HepG2 (cell line): ENCODE data around the gene RAB34. TPM values are rescaled to one million over a fixed set of nuclear protein-coding genes. Genes with fewer than 3 reads are reported as not detected.
A peak's percentile ranks its signal among the peaks of the same experiment; 100 is the strongest.

Experiments
- ATAC-seq: fragments of 200-7000 bp; cut with Tn5 transposase; 3 replicates; pipeline ENCODE4 v1.9.1; 2020; ENCODE audit warnings: mild to moderate bottlenecking, moderate library complexity
- BruUV-seq: library from RNA; stranded (reverse); fragments of 400-500 nt; replicated peaks from 2 replicates; lab custom pipeline; 2021; lab: Mats Ljungman, UMichigan
- CTCF ChIA-PET: fragments of 300-600 bp; formaldehyde crosslinking; extraction: SDS; loops from one replicate; lab custom pipeline; 2021; ENCODE audit warnings: low total read pairs, inconsistent platforms, low intra/inter-chr PET ratio; lab: Yijun Ruan, JAX
- POLR2A ChIA-PET: fragments of 350-600 bp; sonication (Branson Sonifier 250); formaldehyde crosslinking; loops from one replicate; lab custom pipeline; 2020; ENCODE audit warnings: antibody characterized with exemption, inconsistent platforms; lab: Yijun Ruan, JAX
- DNase-seq: peaks from one replicate; pipeline ENCODE4 v3.0.0-alpha.2; 2015; ENCODE audit warnings: low spot score
- FAIRE-seq: peaks from 3 replicates; lab custom pipeline; 2011; peaks lifted over from hg19 to GRCh38; lab: Jason Lieb, UNC
- H2AFZ ChIP-seq: one replicate; pipeline ENCODE4 v1.6.1; 2011; ENCODE audit warnings: low read length, inconsistent platforms
- H3K27ac ChIP-seq: fragments of 300-600 bp; 3 replicates; pipeline ENCODE4 v1.8.0; 2011; ENCODE audit warnings: mixed run types, mild to moderate bottlenecking, mixed read lengths, low read length, inconsistent platforms; ENCODE audit not compliant: insufficient read depth; ENCODE audit errors: extremely low read length
- H3K27me3 ChIP-seq, 2 experiments: fragments of 200-600 bp in 1 of 2; 2 replicates in 1 of 2; 3 replicates in 1 of 2; pipeline versions ENCODE4 v1.6.0 to v1.8.0; 2011; ENCODE audit warnings: low read length in 2 of 2, mild to moderate bottlenecking in 2 of 2, moderate library complexity in 2 of 2, inconsistent platforms in 1 of 2; ENCODE audit not compliant: insufficient read depth in 2 of 2, control insufficient read depth in 1 of 2
- H3K36me3 ChIP-seq, 2 experiments: fragments of 200-600 bp in 1 of 2; replicated peaks in 1 of 2; 2 replicates in 1 of 2; 3 replicates in 1 of 2; pipeline versions ENCODE4 v1.5.1 to v1.8.0; 2011; ENCODE audit warnings: low read length in 2 of 2, inconsistent platforms in 1 of 2; ENCODE audit not compliant: insufficient read depth in 2 of 2, control insufficient read depth in 1 of 2
- H3K4me1 ChIP-seq: 2 replicates; pipeline ENCODE4 v1.5.1; 2012; ENCODE audit warnings: low read length, inconsistent platforms; ENCODE audit not compliant: insufficient read depth
- H3K4me2 ChIP-seq: 2 replicates; pipeline ENCODE4 v1.6.0; 2011; ENCODE audit warnings: low read depth, low read length, inconsistent platforms
- H3K4me3 ChIP-seq, 3 experiments: fragments of 200-600 bp in 1 of 3; sonication (generic), shearing (Covaris generic) in 1 of 3; replicated peaks in 1 of 3; 2 replicates each; pipeline ENCODE4 v1.5.1; 2011 to 2016; ENCODE audit warnings: low read length in 3 of 3, inconsistent platforms in 2 of 3, low read depth in 2 of 3, mild to moderate bottlenecking in 2 of 3, control low read depth in 1 of 3, mixed read lengths in 1 of 3; ENCODE audit not compliant: insufficient read depth in 1 of 3
- H3K79me2 ChIP-seq: one replicate; pipeline ENCODE4 v1.6.1; 2011; ENCODE audit warnings: low read length, inconsistent platforms; ENCODE audit not compliant: insufficient read depth
- H3K9ac ChIP-seq: 2 replicates; pipeline ENCODE4 v1.6.0; 2011; ENCODE audit warnings: mild to moderate bottlenecking, low read depth, low read length, inconsistent platforms; ENCODE audit not compliant: insufficient read depth
- H3K9me3 ChIP-seq: 2 replicates; pipeline ENCODE4 v1.5.1; 2012; ENCODE audit warnings: mild to moderate bottlenecking, low read length
- H4K20me1 ChIP-seq: 2 replicates; pipeline ENCODE4 v1.6.0; 2011; ENCODE audit warnings: inconsistent platforms, mild to moderate bottlenecking, low read length, moderate library complexity; ENCODE audit not compliant: insufficient read depth
- AGO2 ChIP-seq: fragments of 200-400 bp; formaldehyde crosslinking; optimal IDR thresholded peaks from 2 replicates; pipeline ENCODE3; 2017; ENCODE audit warnings: mild to moderate bottlenecking, low read depth, low read length, moderate library complexity
- HIVEP1 ChIP-seq: sonication (generic); formaldehyde crosslinking; IDR thresholded peaks from 2 replicates; pipeline ENCODE4 v1.4.0; 2020; ENCODE audit warnings: mild to moderate bottlenecking, missing genetic modification reagents
- MYNN ChIP-seq: sonication (generic); formaldehyde crosslinking; IDR thresholded peaks from 2 replicates; pipeline ENCODE4 v1.4.0; 2020; ENCODE audit warnings: mild to moderate bottlenecking, low read depth, missing genetic modification reagents
- NFKB2 ChIP-seq: sonication (generic); formaldehyde crosslinking; IDR thresholded peaks from 2 replicates; pipeline ENCODE4 v1.4.0; 2020; ENCODE audit warnings: missing genetic modification reagents, borderline replicate concordance
- PRMT3 ChIP-seq: sonication (generic); formaldehyde crosslinking; IDR thresholded peaks from 2 replicates; pipeline ENCODE4 v1.8.1; 2022; ENCODE audit warnings: low read depth, mild to moderate bottlenecking, moderate library complexity, missing genetic modification reagents, borderline replicate concordance
- ZNF20 ChIP-seq: sonication (generic); formaldehyde crosslinking; IDR thresholded peaks from 2 replicates; pipeline ENCODE4 v1.4.0; 2020; ENCODE audit warnings: mild to moderate bottlenecking, moderate library complexity, missing genetic modification reagents
- ZSCAN12 ChIP-seq: sonication (generic); formaldehyde crosslinking; IDR thresholded peaks from 2 replicates; pipeline ENCODE4 v1.9.0; 2021; ENCODE audit warnings: mild to moderate bottlenecking, missing genetic modification reagents
- WGBS: methylation state at CpG from one replicate; pipeline ENCODE4 v1.1.6; 2017; ENCODE audit warnings: low lambda C conversion rate; 5-methylcytosine and 5-hydroxymethylcytosine counted together
- in situ Hi-C: cut with HindIII; loops from 2 replicates; pipeline ENCODE4 v1.10.0; 2017; ENCODE audit warnings: low pct_unique_long_range_greater_than_20kb; ENCODE audit not compliant: extremely low pct_ligation_motif_present
- intact Hi-C: fragments of 100-400 bp; cut with micrococcal nuclease; formaldehyde crosslinking; loops from one replicate; pipeline ENCODE4 v1.10.0; 2022; ENCODE audit not compliant: unreplicated experiment
- polyA plus RNA-seq, 8 experiments: library from polyadenylated mRNA; depleted of rRNA in 3 of 8; stranded (reverse) in 7 of 8; unstranded in 1 of 8; fragments of >200 nt; fragmentation: Illumina TruSeq in 4 of 8; extraction: Trizol in 4 of 8; gene quantifications; 2 replicates each; pipeline versions ENCODE4 v1.2.1 to v1.2.3, GENCODE V29; 2011 to 2016; ENCODE audit warnings: low read depth in 4 of 8, missing spikeins in 1 of 8, mixed read lengths in 1 of 8; ENCODE audit not compliant: insufficient read depth in 1 of 8
- total RNA-seq, 5 experiments: library from RNA; depleted of rRNA; stranded (reverse); fragments of >200 nt; fragmentation: Illumina TruSeq; extraction: Trizol; gene quantifications; 2 replicates each; pipeline ENCODE4 v1.2.3, GENCODE V29; 2016; ENCODE audit warnings: low read depth in 1 of 5
- TF ChIP-seq, protein P1 (sequence below), 2 experiments: sonication (generic) in 1 of 2; formaldehyde crosslinking in 1 of 2; IDR thresholded peaks; 2 replicates each; pipeline versions ENCODE4 v1.4.0 to v1.6.1; 2016 to 2020; ENCODE audit warnings: borderline replicate concordance in 1 of 2, low read depth in 1 of 2, mild to moderate bottlenecking in 1 of 2, missing genetic modification reagents in 1 of 2
- TF ChIP-seq, protein P2 (sequence below): sonication (generic); formaldehyde crosslinking; IDR thresholded peaks from 2 replicates; pipeline ENCODE4 v1.9.0; 2021; ENCODE audit warnings: missing genetic modification reagents, borderline replicate concordance
- TF ChIP-seq, protein P3 (sequence below): sonication (generic); formaldehyde crosslinking; IDR thresholded peaks from 2 replicates; pipeline ENCODE4 v1.8.0; 2022; ENCODE audit warnings: mild to moderate bottlenecking, missing genetic modification reagents, moderate library complexity

The RAB34 gene
- total and polyA plus RNA-seq, 2 of the 13 experiments (the other 11 are each of a cell fraction or from before 2014, with no cell fraction given): 0.49 TPM; not detected in 1

DNA sequence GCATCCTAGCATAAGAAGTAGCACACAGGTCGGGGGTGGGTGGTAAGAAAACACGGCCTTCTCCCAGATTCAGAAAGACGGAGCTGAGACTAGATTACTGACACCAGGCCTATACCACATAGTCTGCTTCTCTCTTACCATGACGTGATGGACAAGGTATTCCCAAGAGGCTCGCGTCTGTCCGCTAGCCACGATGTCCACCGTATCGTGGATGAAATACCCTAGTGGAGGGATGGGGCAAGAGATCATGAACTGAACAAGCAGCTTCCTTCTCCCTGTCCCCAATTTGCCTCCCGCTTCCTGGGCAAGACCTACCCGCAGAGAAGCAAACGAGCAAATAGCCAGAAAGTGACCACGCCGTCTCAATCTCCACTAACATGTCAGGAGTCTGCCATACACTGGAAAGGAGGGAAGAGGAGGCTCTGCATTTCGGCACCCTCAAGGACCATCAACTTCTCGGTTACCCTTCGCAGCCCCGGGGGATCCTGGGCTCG, 7.5 kb upstream of the RAB34 start:
- Histone ChIP-seq H3K4me1 (peaks cover 62% of the 10 kb centered on the region), H3K27me3 (no peaks in the 10 kb centered on the region; a peak in 1 of 5 replicates), H3K9me3 (no peaks in the 10 kb centered on the region), H3K9ac (peak overlapping the region; percentile 93), H4K20me1 (peaks cover 42% of the 10 kb centered on the region), H2AFZ (no peak overlapping the region), H3K27ac (peak overlapping the region; percentile 88), H3K4me3 (peak overlapping the region; percentile 48 to 90 (median 69); a peak in 5 of 6 replicates), H3K4me2 (peak overlapping the region; percentile 82), H3K36me3 (peaks cover 8 to 38% of the 10 kb centered on the region in 2 experiments; a peak in 4 of 5 replicates), H3K79me2 (peaks cover 35% of the 10 kb centered on the region)
- peak; percentile 5 for ATAC-seq
- in situ Hi-C loops: loop anchor here (25.0 kb wide), 1 partner anchor 387 kb away; no protein-coding TSS in a partner anchor
- TSS peak; percentile 69 for BruUV-seq
- FAIRE-seq: no peak
- POLR2A ChIA-PET: interaction anchor here (0.7 to 8.7 kb wide), 8 partner anchors 14 to 227 kb away, joined by 3 to 590 read pairs (median 14); partner anchors contain the start of genes BLTP2, PHF12, PROCA1 and SDF2
- intact Hi-C loops: no loop called here
- DNase-seq: peak; percentile 65
- CTCF ChIA-PET: interaction anchor here (5.0 kb wide), 1 partner anchor 25 kb away, joined by 142 read pairs; no protein-coding TSS in a partner anchor
- 14% methylated on average over 13 of the region's 20 CpGs for WGBS
- TF ChIP-seq MYNN (CRISPR knock-in tag) (0 out of 2 replicates have a peak, but pooled peaks have one; percentile 22), NFKB2 (CRISPR knock-in tag) (no peak), ZSCAN12 (CRISPR knock-in tag) (0 out of 2 replicates have a peak, but pooled peaks have one; percentile 17), HIVEP1 (CRISPR knock-in tag) (no peak), PRMT3 (no peak), AGO2 (no peak), ZNF20 (CRISPR knock-in tag) (no peak)
- TF ChIP-seq, protein P1, sequence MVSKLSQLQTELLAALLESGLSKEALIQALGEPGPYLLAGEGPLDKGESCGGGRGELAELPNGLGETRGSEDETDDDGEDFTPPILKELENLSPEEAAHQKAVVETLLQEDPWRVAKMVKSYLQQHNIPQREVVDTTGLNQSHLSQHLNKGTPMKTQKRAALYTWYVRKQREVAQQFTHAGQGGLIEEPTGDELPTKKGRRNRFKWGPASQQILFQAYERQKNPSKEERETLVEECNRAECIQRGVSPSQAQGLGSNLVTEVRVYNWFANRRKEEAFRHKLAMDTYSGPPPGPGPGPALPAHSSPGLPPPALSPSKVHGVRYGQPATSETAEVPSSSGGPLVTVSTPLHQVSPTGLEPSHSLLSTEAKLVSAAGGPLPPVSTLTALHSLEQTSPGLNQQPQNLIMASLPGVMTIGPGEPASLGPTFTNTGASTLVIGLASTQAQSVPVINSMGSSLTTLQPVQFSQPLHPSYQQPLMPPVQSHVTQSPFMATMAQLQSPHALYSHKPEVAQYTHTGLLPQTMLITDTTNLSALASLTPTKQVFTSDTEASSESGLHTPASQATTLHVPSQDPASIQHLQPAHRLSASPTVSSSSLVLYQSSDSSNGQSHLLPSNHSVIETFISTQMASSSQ (IDR thresholded peaks at IDR 0.05; ENCODE audit: low read depth): no peak
- TF ChIP-seq, protein P1 (CRISPR knock-in tag; IDR thresholded peaks at IDR 0.05; ENCODE audit: borderline replicate concordance): no peak
- TF ChIP-seq, protein P2, sequence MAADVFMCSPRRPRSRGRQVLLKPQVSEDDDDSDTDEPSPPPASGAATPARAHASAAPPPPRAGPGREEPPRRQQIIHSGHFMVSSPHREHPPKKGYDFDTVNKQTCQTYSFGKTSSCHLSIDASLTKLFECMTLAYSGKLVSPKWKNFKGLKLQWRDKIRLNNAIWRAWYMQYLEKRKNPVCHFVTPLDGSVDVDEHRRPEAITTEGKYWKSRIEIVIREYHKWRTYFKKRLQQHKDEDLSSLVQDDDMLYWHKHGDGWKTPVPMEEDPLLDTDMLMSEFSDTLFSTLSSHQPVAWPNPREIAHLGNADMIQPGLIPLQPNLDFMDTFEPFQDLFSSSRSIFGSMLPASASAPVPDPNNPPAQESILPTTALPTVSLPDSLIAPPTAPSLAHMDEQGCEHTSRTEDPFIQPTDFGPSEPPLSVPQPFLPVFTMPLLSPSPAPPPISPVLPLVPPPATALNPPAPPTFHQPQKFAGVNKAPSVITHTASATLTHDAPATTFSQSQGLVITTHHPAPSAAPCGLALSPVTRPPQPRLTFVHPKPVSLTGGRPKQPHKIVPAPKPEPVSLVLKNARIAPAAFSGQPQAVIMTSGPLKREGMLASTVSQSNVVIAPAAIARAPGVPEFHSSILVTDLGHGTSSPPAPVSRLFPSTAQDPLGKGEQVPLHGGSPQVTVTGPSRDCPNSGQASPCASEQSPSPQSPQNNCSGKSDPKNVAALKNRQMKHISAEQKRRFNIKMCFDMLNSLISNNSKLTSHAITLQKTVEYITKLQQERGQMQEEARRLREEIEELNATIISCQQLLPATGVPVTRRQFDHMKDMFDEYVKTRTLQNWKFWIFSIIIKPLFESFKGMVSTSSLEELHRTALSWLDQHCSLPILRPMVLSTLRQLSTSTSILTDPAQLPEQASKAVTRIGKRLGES: 0 out of 2 replicates have a peak, but pooled peaks have one; percentile 9
- TF ChIP-seq, protein P3, sequence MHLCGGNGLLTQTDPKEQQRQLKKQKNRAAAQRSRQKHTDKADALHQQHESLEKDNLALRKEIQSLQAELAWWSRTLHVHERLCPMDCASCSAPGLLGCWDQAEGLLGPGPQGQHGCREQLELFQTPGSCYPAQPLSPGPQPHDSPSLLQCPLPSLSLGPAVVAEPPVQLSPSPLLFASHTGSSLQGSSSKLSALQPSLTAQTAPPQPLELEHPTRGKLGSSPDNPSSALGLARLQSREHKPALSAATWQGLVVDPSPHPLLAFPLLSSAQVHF: no peak
